BJ (cell line): Measurements from ENCODE around the gene HOXA9. TPM values are rescaled to one million over a fixed set of nuclear protein-coding genes. Genes with fewer than 3 reads are reported as not detected.
A peak's percentile ranks its signal among the peaks of the same experiment; 100 is the strongest.

ENCODE experiments used
- CTCF ChIA-PET: fragments of 350-600 bp; formaldehyde crosslinking; extraction: SDS; loops from one replicate; lab custom pipeline; 2021; ENCODE audit warnings: antibody characterized with exemption, inconsistent platforms; lab: Yijun Ruan, JAX
- POLR2A ChIA-PET: fragments of 300-600 bp; sonication (Branson Sonifier 250); formaldehyde crosslinking; extraction: SDS; loops from one replicate; lab custom pipeline; 2021; ENCODE audit warnings: antibody characterized with exemption; lab: Charles Lee
- DNase-seq: peaks from one replicate; pipeline ENCODE4 v3.0.0-alpha.2; 2011; ENCODE audit warnings: low read depth
- H3K27me3 ChIP-seq: 2 replicates; pipeline ENCODE4 v1.6.0; 2011; ENCODE audit warnings: low read length; ENCODE audit not compliant: control insufficient read depth, insufficient read depth
- H3K36me3 ChIP-seq: 2 replicates; pipeline ENCODE4 v1.5.1; 2011; ENCODE audit warnings: low read length; ENCODE audit not compliant: control insufficient read depth, insufficient read depth
- H3K4me3 ChIP-seq: 2 replicates; pipeline ENCODE4 v1.5.1; 2011; ENCODE audit warnings: low read depth, mild to moderate bottlenecking, control low read depth, low read length
- polyA plus RNA-seq: library from polyadenylated mRNA; depleted of rRNA; stranded (reverse); fragments of >200 nt; gene quantifications from 2 replicates; pipeline ENCODE4 v1.2.3, GENCODE V29; 2011
- TF ChIP-seq, protein P1 (sequence below): IDR thresholded peaks from 2 replicates; pipeline ENCODE4 v1.5.1; 2011; ENCODE audit warnings: low read depth, mild to moderate bottlenecking, control low read depth, inconsistent platforms, low read length, moderate library complexity; ENCODE audit not compliant: insufficient read depth

HOXA9 gene
- polyA plus RNA-seq, 1 experiment = 15.0 TPM

DNA sequence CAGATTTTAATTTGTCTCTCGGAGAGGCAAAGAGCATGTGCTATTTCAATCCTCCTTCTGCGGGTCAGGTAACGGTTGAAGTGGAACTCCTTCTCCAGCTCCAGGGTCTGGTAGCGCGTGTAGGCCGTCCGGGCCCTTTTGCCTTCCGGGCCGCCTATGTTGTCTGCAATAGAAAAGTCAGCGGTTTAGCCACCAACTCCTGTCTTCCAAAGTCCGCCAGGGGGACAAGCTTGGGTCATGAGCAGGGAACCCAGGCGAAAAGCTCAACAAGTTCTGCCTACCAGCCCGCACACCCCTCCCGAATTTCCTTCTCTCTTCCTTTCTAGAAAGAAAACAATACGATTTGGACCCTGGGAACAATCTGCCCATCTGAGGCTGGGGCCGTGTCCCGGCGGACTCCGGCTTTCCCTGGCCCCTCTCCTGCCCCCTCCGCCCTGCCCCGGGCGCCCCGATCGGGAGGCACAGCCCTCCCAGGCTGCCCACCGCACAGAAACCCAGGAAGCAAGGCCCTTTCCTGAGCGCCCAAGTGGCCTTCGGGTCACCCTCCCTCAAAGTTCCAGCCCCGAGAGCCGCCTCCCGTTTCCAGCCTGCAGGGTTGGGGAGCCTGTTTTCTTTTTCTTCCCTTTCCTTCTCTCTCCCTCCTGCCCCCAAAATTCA is 23.3 kb downstream of the HOXA9 start:
- ChIA-PET CTCF (interaction anchor here (0.9 to 5.9 kb wide), 12 partner anchors 8 to 777 kb away, joined by 4 to 59 read pairs (median 10); partner anchors contain the start of genes HOXA3 and HOXA4), POLR2A (interaction anchor here (0.6 kb wide), 1 partner anchor 430 kb away, joined by 3 read pairs; no protein-coding TSS in a partner anchor)
- Histone ChIP-seq H3K36me3 (peaks cover 1% of the 10 kb centered on the region; the same call in 1 of the 2 replicates), H3K27me3 (no peaks in the 10 kb centered on the region), H3K4me3 (peak overlapping the region; percentile 50)
- DNase-seq = no peak
- TF ChIP-seq, protein P1, sequence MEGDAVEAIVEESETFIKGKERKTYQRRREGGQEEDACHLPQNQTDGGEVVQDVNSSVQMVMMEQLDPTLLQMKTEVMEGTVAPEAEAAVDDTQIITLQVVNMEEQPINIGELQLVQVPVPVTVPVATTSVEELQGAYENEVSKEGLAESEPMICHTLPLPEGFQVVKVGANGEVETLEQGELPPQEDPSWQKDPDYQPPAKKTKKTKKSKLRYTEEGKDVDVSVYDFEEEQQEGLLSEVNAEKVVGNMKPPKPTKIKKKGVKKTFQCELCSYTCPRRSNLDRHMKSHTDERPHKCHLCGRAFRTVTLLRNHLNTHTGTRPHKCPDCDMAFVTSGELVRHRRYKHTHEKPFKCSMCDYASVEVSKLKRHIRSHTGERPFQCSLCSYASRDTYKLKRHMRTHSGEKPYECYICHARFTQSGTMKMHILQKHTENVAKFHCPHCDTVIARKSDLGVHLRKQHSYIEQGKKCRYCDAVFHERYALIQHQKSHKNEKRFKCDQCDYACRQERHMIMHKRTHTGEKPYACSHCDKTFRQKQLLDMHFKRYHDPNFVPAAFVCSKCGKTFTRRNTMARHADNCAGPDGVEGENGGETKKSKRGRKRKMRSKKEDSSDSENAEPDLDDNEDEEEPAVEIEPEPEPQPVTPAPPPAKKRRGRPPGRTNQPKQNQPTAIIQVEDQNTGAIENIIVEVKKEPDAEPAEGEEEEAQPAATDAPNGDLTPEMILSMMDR = no peak

DNA sequence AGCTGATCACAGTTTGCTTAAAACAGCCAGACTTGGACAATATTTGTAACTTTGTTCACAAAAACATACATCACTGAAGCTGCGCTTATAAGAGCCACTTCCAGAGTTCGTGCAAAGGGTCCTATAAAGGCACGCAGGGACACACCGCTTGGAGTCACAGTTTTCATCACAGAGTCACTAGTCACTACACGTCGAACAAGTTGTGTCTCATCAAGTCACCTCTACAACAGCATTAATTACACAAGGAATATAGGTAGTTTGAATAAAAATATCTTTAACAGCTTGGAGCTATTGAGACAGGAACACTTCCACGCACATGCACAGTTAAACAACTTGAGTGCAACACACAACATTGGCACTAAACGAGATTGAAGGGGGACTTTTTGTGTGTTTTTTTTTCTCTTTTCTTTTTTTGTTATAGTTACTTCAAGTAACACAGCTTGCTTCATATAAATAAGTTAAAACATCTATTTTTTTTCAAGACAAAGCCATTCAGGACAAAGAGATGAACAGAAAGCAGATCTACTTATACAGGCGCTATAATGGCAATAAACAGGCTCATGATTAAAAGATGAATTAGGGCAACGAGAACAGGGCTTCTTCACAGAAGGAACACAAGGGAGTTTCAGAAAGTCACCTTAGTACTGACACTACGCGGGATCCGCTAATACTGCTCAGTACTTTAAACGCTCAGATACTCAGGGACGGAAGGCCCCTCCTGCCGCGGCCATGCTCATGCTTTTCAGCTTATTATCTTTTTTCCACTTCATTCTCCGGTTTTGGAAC is 24.0 kb downstream of the HOXA9 start:
- POLR2A ChIA-PET = no interaction called here
- TF ChIP-seq, protein P1 = no peak
- Histone ChIP-seq H3K27me3 (no peaks in the 10 kb centered on the region), H3K36me3 (peaks cover 1% of the 10 kb centered on the region; the same call in 1 of the 2 replicates), H3K4me3 (no peak overlapping the region)
- no peak for DNase-seq
- CTCF ChIA-PET = interaction anchor here (1.0 to 5.9 kb wide), 5 partner anchors 9 to 287 kb away, joined by 3 to 59 read pairs (median 7); partner anchors contain the start of gene HOXA4

DNA sequence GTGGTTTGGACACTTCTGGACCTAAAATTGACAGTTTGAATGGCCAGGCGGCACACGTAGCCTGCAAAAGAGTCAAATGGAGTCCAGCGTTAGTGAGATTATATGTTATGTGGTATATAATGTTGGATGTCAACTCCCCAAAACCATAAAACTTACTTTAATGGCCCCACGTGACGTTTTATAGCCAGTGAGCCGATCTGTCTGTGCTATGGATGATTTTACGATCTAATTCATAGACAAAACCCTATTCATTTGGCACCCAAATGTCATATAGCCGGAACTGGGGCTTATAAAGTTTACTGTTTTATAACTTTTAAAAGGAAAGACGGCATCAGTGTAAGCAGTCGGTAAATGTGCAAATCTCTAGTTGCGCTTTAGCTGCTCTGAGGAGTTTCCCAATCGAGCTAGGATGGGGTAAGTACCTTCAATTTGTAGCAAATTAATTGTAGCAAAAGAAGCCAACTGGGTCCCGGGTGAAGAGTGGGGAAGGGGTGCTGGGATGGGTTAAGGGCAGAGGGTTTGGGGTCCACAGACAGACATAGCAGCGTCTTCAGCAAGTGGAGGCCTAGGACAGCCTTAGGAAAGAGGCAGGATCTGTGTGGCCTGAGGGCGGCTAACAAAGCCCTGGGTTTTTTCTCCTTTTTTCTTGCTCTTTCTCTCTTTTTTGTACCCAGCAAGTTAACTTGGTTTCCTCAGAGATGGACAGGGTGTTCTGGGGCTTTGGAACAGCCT is 25.0 kb downstream of the HOXA9 start:
- ChIA-PET CTCF (interaction anchor here (1.0 to 5.9 kb wide), 5 partner anchors 9 to 286 kb away, joined by 3 to 59 read pairs (median 7); partner anchors contain the start of gene HOXA4), POLR2A (no interaction called here)
- H3K36me3 ChIP-seq = no peaks in the 10 kb centered on the region
- DNase-seq = no peak
- H3K27me3 ChIP-seq = no peaks in the 10 kb centered on the region
- TF ChIP-seq, protein P1 = no peak
- H3K4me3 ChIP-seq = no peak overlapping the region

DNA sequence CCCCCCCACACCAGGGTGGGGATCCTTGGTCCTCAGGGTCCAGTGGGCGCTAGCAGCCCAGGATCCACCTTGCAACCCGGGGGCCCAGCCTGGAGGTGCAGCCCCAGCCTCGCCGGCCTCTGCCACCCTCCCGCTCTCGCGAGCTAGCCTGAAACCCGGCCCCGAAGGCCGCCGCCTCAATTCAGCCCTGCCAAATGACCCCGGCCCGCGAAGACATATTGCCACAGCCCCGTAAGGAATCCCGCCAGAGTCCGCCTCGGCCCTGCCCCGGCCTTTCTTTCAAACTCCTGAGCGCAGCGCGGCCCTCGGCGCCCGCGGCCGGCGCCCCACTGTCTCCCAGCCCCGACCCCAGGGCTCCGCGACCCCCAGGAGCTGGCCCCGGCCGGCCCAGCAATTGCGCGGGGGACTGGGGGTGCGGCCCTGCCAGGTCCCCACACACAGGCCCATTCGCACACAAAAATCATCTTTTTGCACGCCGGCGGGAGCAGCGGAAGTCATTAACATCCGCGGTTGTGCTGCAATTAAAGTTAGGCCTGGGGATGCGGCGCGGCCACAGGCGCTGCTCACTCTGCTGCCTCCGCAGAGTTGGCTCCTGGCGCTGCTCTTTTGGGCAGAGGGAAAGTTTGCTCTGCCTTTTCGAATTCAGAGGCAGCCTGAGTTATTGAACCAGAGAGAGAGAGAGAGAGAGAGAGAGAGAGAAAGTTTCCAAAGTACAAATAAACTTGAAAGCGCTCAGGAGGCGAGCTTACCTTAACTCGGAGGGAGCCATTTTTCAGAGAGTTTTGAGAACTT is 25.8 kb downstream of the HOXA9 start:
- POLR2A ChIA-PET = no interaction called here
- Histone ChIP-seq H3K27me3 (no peaks in the 10 kb centered on the region), H3K4me3 (no peak overlapping the region), H3K36me3 (no peaks in the 10 kb centered on the region)
- DNase-seq = no peak
- TF ChIP-seq, protein P1 = no peak
- CTCF ChIA-PET = interaction anchor here (1.0 to 5.9 kb wide), 3 partner anchors 8 to 285 kb away, joined by 3 to 59 read pairs (median 7); partner anchors contain the start of gene HOXA4
